ENCODE measurements around the gene CCR5AS.
"Not testable (repeated sequence)": the region's sequence is repeated elsewhere in the genome, so short reads cannot be mapped to it uniquely, and the experiment has no call there.

DNA sequence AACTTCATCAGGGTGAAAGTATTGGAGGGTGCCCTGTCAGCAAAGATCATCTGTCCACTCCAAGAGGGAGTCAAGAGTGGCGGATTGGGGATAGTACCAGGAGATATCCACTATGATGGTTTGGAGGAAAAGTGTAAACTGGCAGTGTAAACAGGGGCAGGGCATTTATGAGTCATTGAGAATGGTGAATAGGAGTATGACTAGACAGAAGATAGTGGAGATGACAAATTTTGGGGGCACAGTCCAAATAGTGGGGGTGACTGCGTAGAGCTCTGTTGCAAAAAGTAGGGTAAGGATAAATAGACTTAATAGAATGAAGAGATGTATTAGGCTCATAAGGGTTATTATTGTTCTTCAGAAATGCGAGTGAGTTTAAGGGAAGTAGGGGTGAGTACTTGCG lies 18.0 kb downstream of the CCR5AS start:
- TF ChIP-seq, protein P1, sequence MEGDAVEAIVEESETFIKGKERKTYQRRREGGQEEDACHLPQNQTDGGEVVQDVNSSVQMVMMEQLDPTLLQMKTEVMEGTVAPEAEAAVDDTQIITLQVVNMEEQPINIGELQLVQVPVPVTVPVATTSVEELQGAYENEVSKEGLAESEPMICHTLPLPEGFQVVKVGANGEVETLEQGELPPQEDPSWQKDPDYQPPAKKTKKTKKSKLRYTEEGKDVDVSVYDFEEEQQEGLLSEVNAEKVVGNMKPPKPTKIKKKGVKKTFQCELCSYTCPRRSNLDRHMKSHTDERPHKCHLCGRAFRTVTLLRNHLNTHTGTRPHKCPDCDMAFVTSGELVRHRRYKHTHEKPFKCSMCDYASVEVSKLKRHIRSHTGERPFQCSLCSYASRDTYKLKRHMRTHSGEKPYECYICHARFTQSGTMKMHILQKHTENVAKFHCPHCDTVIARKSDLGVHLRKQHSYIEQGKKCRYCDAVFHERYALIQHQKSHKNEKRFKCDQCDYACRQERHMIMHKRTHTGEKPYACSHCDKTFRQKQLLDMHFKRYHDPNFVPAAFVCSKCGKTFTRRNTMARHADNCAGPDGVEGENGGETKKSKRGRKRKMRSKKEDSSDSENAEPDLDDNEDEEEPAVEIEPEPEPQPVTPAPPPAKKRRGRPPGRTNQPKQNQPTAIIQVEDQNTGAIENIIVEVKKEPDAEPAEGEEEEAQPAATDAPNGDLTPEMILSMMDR (IDR thresholded peaks at IDR 0.05): not testable (repeated sequence)
- TF ChIP-seq POLR2A, POLR2AphosphoS5 (IDR thresholded peaks at IDR 0.05): not testable (repeated sequence)

Data from prostate gland (tissue), 2 donors.